Calu3 (cell line): ENCODE measurements around the gene LMO3. TPM values are rescaled to one million over a fixed set of nuclear protein-coding genes. Genes with fewer than 3 reads are reported as not detected.

Experiments
- BruUV-seq: library from RNA; stranded (reverse); fragments of 400-500 nt; replicated peaks from 2 replicates; lab custom pipeline; 2021; lab: Mats Ljungman, UMichigan
- CTCF ChIA-PET: fragments of 300-600 bp; sonication (Branson Sonifier 250); formaldehyde crosslinking; loops from one replicate; lab custom pipeline; 2022; ENCODE audit warnings: antibody characterized with exemption; lab: Charles Lee
- DNase-seq: peaks from one replicate; pipeline ENCODE4 v3.0.0; 2022
- H3K27ac Mint-ChIP-seq: one replicate; pipeline ENCODE4 v1.8.0; 2022; ENCODE audit warnings: mixed read lengths; ENCODE audit not compliant: unreplicated experiment
- H3K27me3 Mint-ChIP-seq: one replicate; pipeline ENCODE4 v1.8.0; 2022; ENCODE audit warnings: mixed read lengths; ENCODE audit not compliant: unreplicated experiment
- H3K36me3 Mint-ChIP-seq: one replicate; pipeline ENCODE4 v1.8.0; 2022; ENCODE audit warnings: mild to moderate bottlenecking, moderate library complexity, mixed read lengths; ENCODE audit not compliant: insufficient read depth, unreplicated experiment
- H3K4me1 Mint-ChIP-seq: one replicate; pipeline ENCODE4 v1.8.0; 2022; ENCODE audit warnings: mild to moderate bottlenecking, low read depth, mixed read lengths; ENCODE audit not compliant: unreplicated experiment
- H3K4me3 Mint-ChIP-seq: one replicate; pipeline ENCODE4 v1.8.0; 2022; ENCODE audit warnings: mild to moderate bottlenecking, low read depth, moderate library complexity, mixed read lengths; ENCODE audit not compliant: unreplicated experiment
- H3K9me3 Mint-ChIP-seq: one replicate; pipeline ENCODE4 v1.8.0; 2022; ENCODE audit warnings: low read depth, mixed read lengths; ENCODE audit not compliant: unreplicated experiment
- intact Hi-C: fragments of 100-400 bp; cut with micrococcal nuclease; formaldehyde crosslinking; loops from one replicate; pipeline ENCODE4 v1.10.0; 2022; ENCODE audit not compliant: unreplicated experiment
- total RNA-seq: library from RNA; stranded (reverse); gene quantifications from 2 replicates; pipeline ENCODE4 v1.2.3, GENCODE V29; 2022
- TF ChIP-seq, protein P1 (sequence below): fragments of 200-600 bp; IDR thresholded peaks from one replicate; pipeline ENCODE4 v1.8.0; 2022; ENCODE audit warnings: antibody characterized with exemption; ENCODE audit not compliant: unreplicated experiment

The LMO3 gene
- total RNA-seq, 1 experiment from 2014 or later, result not detected

- TF ChIP-seq, protein P1, sequence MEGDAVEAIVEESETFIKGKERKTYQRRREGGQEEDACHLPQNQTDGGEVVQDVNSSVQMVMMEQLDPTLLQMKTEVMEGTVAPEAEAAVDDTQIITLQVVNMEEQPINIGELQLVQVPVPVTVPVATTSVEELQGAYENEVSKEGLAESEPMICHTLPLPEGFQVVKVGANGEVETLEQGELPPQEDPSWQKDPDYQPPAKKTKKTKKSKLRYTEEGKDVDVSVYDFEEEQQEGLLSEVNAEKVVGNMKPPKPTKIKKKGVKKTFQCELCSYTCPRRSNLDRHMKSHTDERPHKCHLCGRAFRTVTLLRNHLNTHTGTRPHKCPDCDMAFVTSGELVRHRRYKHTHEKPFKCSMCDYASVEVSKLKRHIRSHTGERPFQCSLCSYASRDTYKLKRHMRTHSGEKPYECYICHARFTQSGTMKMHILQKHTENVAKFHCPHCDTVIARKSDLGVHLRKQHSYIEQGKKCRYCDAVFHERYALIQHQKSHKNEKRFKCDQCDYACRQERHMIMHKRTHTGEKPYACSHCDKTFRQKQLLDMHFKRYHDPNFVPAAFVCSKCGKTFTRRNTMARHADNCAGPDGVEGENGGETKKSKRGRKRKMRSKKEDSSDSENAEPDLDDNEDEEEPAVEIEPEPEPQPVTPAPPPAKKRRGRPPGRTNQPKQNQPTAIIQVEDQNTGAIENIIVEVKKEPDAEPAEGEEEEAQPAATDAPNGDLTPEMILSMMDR, result no peak
- CTCF ChIA-PET, result interaction anchor here (0.9 kb wide), 1 partner anchor 27 kb away, joined by 5 read pairs; no protein-coding TSS in a partner anchor
- H3K27ac Mint-ChIP-seq, result no peak overlapping the region
- no peaks in the 10 kb centered on the region for H3K9me3 Mint-ChIP-seq
- H3K4me3 Mint-ChIP-seq, result no peak overlapping the region
- peaks cover 11% of the 10 kb centered on the region for H3K36me3 Mint-ChIP-seq
- DNase-seq, result no peak
- H3K27me3 Mint-ChIP-seq, result no peaks in the 10 kb centered on the region
- BruUV-seq, result no TSS peak
- H3K4me1 Mint-ChIP-seq, result no peaks in the 10 kb centered on the region
- intact Hi-C loops, result no loop called here
Observed at GRCh38 chr12:16608946-16609539, 3.1 kb upstream of the LMO3 start.

- H3K27ac Mint-ChIP-seq, result no peak overlapping the region
- no peak overlapping the region for H3K4me3 Mint-ChIP-seq
- no peaks in the 10 kb centered on the region for H3K4me1 Mint-ChIP-seq
- no TSS peak for BruUV-seq
- H3K27me3 Mint-ChIP-seq, result no peaks in the 10 kb centered on the region
- H3K36me3 Mint-ChIP-seq, result peaks cover 11% of the 10 kb centered on the region
- CTCF ChIA-PET, result no interaction called here
- DNase-seq, result no peak
- TF ChIP-seq, protein P1, result no peak
- intact Hi-C loops, result no loop called here
- no peaks in the 10 kb centered on the region for H3K9me3 Mint-ChIP-seq
Observed at GRCh38 chr12:16607906-16608775, 2.2 kb upstream of the LMO3 start.

DNA sequence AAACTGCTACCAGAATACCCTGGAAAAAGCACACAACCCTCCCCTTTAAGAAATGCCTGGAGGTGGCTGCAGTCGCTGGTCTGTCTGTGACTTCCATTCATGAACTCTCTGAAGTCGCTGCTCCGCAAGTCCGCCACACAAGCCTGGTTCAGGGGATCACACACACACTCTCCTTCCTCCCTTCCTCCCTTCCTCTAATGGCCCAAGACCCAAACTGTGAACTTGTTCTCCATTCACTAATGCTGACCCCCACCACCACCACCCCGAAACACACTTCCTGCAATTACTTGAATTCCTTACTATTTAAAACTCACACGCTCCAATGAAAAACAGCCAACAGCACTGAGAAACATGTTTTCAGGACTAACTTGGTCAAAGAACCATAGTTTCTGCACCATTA lies 1.0 kb upstream of the LMO3 start:
- no TSS peak for BruUV-seq
- no peak for DNase-seq
- peak overlapping the region; percentile 71 for H3K4me3 Mint-ChIP-seq
- H3K27ac Mint-ChIP-seq, result no peak overlapping the region
- no peaks in the 10 kb centered on the region for H3K27me3 Mint-ChIP-seq
- H3K4me1 Mint-ChIP-seq, result no peaks in the 10 kb centered on the region
- intact Hi-C loops, result no loop called here
- no peaks in the 10 kb centered on the region for H3K9me3 Mint-ChIP-seq
- CTCF ChIA-PET, result interaction anchor here (1.4 kb wide), 1 partner anchor 221 kb away, joined by 10 read pairs; no protein-coding TSS in a partner anchor
- TF ChIP-seq, protein P1, result no peak
- H3K36me3 Mint-ChIP-seq, result peaks cover 11% of the 10 kb centered on the region

- intact Hi-C loops, result no loop called here
- TF ChIP-seq, protein P1, result no peak
- Mint-ChIP-seq H3K27me3 (no peaks in the 10 kb centered on the region), H3K4me1 (no peaks in the 10 kb centered on the region), H3K36me3 (peaks cover 11% of the 10 kb centered on the region), H3K9me3 (no peaks in the 10 kb centered on the region), H3K27ac (no peak overlapping the region), H3K4me3 (peak overlapping the region; percentile 71)
- CTCF ChIA-PET, result interaction anchor here (0.7 to 1.4 kb wide), 4 partner anchors 13 to 326 kb away, joined by 4 to 10 read pairs (median 4); no protein-coding TSS in a partner anchor
- no TSS peak for BruUV-seq
- peak; percentile 29 for DNase-seq
Observed at GRCh38 chr12:16606201-16606849, 363 bp upstream of the LMO3 start.
